Lower lobe of right lung (tissue), 2 donors: ENCODE data around the gene GPC3. TPM values are rescaled to one million over a fixed set of nuclear protein-coding genes. Genes with fewer than 3 reads are reported as not detected.

Experiments used
- ATAC-seq, 2 donors: fragments of 200-7000 bp; cut with Tn5 transposase; one replicate each; pipeline ENCODE4 v1.9.1; 2020 to 2022; ENCODE audit warnings: mild to moderate bottlenecking in 2 of 2, moderate library complexity in 2 of 2
- DNase-seq: peaks from one replicate; pipeline ENCODE4 v3.0.0-alpha.2; 2020
- H3K27ac ChIP-seq: fragments of 200-600 bp; one replicate; pipeline ENCODE4 v1.8.0; 2022
- H3K27me3 ChIP-seq: fragments of 200-600 bp; one replicate; pipeline ENCODE4 v1.8.0; 2022; ENCODE audit warnings: low read depth
- H3K36me3 ChIP-seq: fragments of 200-600 bp; one replicate; pipeline ENCODE4 v1.8.0; 2022; ENCODE audit warnings: mild to moderate bottlenecking
- H3K4me1 ChIP-seq: fragments of 200-600 bp; one replicate; pipeline ENCODE4 v1.8.0; 2022
- H3K4me3 ChIP-seq: fragments of 200-600 bp; one replicate; pipeline ENCODE4 v1.8.0; 2022; ENCODE audit warnings: mild to moderate bottlenecking
- H3K9me3 ChIP-seq: fragments of 200-600 bp; one replicate; pipeline ENCODE4 v1.8.0; 2022
- intact Hi-C: fragments of 100-400 bp; cut with DNase I; formaldehyde crosslinking; loops from one replicate; pipeline ENCODE4 v1.11.0; 2022
- total RNA-seq: library from RNA; stranded (reverse); fragmentation: NEBNext Ultra II Directional; extraction: Animal tissue kit (Norgen Biotek cat#: 25700); gene quantifications from one replicate; pipeline ENCODE4 v1.2.1, GENCODE V29; 2021
- TF ChIP-seq, protein P1 (sequence below): fragments of 200-600 bp; IDR thresholded peaks from one replicate; pipeline ENCODE4 v1.8.0; 2022; ENCODE audit warnings: antibody characterized with exemption, mild to moderate bottlenecking
- donor health status: DM: no; HTN: yes; CAD: no; lungs with severe emphysema.

The GPC3 gene
- total RNA-seq, 1 donor from 2014 or later, result 50.2 TPM

DNA sequence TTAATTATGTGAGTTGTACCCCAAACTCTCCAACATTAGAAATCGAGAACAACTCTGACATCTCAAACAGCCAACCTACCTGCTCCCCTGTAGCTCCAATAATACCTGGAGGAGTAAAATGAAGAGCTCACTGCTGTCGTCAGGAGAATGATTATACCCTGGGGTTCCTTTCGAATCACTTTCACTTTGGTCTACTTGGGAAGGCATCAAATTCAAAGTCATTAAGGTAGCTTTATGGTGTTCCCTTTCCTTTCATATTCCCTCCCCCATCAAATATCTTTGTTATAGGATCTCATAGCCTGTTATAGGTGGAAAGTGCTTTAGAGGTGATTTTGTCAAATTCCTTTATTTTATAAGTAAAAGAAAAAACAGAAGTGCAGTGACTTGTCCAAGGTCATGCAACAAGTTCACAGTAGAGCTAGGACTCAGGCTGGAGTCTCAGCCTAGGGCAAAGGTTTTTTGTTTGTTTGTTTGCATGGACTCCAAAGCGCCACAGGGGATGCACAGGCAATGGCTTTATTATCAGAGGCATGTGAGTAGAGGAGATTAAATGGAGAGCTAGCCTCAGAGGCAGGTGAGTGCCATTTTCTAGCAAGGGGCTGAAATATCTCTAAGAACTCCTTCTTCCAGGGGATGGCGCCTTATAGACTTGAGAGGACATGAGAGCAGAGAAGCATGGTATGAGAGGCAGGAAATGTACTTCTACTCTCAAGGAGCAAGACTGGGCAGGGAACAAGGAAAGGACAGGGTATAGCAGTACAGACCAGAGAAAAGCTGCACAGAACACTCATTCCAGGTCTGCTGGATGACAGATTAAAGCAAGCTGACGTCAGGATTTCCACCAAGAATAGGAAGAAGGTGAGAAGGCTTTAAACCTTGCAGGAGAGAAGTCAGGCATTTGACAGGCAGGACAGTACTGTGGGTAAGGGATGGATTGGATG lies 308.0 kb downstream of the GPC3 start:
- Histone ChIP-seq H3K27ac (no peak overlapping the region), H3K4me1 (no peaks in the 10 kb centered on the region), H3K4me3 (peak overlapping the region; percentile 8), H3K9me3 (no peaks in the 10 kb centered on the region), H3K27me3 (no peaks in the 10 kb centered on the region), H3K36me3 (no peaks in the 10 kb centered on the region)
- DNase-seq (no peak), ATAC-seq (peak in 1 of 2 donors; percentile 54)
- TF ChIP-seq, protein P1, sequence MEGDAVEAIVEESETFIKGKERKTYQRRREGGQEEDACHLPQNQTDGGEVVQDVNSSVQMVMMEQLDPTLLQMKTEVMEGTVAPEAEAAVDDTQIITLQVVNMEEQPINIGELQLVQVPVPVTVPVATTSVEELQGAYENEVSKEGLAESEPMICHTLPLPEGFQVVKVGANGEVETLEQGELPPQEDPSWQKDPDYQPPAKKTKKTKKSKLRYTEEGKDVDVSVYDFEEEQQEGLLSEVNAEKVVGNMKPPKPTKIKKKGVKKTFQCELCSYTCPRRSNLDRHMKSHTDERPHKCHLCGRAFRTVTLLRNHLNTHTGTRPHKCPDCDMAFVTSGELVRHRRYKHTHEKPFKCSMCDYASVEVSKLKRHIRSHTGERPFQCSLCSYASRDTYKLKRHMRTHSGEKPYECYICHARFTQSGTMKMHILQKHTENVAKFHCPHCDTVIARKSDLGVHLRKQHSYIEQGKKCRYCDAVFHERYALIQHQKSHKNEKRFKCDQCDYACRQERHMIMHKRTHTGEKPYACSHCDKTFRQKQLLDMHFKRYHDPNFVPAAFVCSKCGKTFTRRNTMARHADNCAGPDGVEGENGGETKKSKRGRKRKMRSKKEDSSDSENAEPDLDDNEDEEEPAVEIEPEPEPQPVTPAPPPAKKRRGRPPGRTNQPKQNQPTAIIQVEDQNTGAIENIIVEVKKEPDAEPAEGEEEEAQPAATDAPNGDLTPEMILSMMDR, result no peak
- intact Hi-C loops, result no loop called here

DNA sequence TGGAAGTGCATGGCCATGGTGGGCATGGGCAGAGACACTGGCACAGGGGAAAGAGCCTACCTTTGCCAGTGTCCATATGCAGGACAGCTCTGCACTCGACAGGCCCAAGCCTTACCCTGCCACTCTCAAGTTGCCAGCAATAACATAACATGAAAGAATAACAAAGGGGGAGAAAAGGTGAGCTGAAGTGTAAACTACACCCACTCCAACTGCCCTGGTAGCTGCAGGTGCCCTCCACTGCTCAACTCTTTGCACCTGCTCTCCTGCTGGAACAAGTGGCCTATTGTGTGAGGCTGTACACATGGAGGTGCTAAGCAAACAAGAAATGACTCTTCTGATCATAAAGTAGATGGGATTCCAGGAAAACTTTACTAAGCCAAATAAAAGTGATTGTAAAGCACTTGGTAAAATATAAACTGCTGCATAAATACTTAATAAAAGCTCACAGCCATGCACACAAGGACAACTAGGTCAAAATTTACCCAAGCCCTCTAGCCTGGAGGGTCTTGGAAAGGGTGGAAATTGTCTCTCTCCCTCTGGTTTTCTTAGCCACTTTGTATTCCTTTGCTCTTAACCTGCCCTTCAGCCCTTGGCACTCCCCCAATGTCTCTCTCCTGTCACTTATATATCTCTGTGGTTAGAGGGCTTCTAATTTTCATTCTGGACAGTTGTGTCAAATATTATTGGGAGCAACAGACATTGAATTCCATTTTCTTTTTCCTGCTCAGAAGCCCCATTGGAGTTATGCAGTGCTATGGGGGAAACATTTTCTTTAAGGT lies 308.9 kb downstream of the GPC3 start:
- intact Hi-C loops, result no loop called here
- H3K36me3 ChIP-seq, result no peaks in the 10 kb centered on the region
- peak overlapping the region; percentile 60 for H3K27ac ChIP-seq
- H3K4me1 ChIP-seq, result no peaks in the 10 kb centered on the region
- no peaks in the 10 kb centered on the region for H3K27me3 ChIP-seq
- TF ChIP-seq, protein P1, result no peak
- peak; percentile 77 to 78 for ATAC-seq
- no peaks in the 10 kb centered on the region for H3K9me3 ChIP-seq
- H3K4me3 ChIP-seq, result no peak overlapping the region
- DNase-seq, result peak; percentile 41

DNA sequence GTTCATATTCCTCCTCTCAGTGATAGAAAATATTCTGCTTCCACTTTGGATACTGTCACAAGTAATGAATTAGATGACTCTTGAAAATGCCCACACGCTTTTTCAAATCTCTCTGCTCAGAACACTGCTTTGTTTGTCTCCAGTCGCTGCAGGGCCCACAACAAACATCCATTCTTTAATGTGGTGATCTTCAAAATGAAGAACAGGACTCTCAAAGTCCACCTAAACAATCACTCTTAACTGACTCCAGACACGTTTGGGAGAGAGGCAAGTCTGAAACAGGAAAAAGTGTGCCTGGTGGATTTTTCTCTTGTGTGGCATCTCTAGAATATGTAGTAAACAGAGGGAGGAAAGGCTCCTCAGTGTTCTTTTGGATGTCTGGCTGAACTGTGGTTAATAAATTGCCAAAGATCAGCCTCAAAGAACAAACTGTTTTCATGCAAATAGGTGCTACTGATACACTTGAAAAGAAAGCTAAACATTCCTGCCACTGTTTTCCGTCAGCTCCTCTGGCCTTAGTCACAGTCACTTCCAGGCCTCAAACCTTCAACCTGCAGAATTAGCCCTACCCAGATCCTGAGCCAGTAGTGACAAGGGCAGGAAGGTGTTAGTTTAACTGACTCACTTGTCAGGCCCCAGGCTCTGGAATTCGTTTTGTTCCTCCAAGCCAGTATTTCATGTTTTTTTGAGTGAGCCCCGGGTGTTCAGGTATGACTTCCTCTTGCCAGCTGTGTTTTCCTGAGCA lies 310.5 kb downstream of the GPC3 start:
- TF ChIP-seq, protein P1, result no peak
- Histone ChIP-seq H3K36me3 (no peaks in the 10 kb centered on the region), H3K27me3 (no peaks in the 10 kb centered on the region), H3K4me1 (no peaks in the 10 kb centered on the region), H3K27ac (peak overlapping the region; percentile 60), H3K9me3 (no peaks in the 10 kb centered on the region), H3K4me3 (no peak overlapping the region)
- intact Hi-C loops, result no loop called here
- ATAC-seq (peak; percentile 85 to 88), DNase-seq (no peak)

DNA sequence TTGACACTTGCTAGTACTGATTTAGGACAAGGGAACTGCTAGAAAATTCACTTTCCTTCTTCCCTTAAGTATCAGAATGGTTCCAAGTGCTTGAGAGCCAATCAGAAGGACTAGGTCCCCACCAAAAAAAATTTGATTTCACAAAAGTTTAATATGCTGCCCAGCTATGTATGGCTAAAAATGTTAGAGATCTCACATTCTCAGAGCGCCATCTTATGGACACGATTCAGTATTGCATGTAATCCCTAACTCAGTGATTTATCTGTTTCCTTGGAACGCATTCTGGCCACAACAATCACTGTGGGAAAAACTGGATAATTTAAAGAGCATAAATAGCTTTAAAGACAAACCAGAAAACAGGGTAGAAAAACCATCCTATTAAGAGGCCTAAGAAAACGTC lies 315.0 kb downstream of the GPC3 start:
- intact Hi-C loops, result no loop called here
- Histone ChIP-seq H3K9me3 (no peaks in the 10 kb centered on the region), H3K27ac (no peak overlapping the region), H3K27me3 (no peaks in the 10 kb centered on the region), H3K4me1 (no peaks in the 10 kb centered on the region), H3K4me3 (no peak overlapping the region), H3K36me3 (no peaks in the 10 kb centered on the region)
- ATAC-seq (peak; percentile 60 to 64), DNase-seq (no peak)
- TF ChIP-seq, protein P1, result peak; percentile 60

DNA sequence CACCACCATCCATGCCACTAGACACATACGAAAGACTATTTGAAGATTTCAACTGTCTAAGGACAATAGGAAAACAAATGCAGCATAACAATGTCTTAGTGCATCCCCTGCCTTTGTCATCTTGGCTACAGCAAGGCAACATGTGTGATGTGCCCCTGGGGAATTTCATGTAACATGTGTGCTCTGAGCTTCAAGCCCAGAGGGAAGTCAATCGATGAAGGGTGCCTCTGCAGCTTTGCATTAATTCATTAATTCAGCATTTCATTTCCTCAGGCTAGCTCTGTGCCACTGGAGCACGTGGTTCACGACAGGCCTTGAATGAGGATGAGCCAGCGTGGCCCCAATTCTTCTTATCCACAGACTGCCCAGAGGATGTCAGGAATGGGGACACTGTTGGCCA lies 316.2 kb downstream of the GPC3 start:
- Histone ChIP-seq H3K36me3 (no peaks in the 10 kb centered on the region), H3K4me3 (no peak overlapping the region), H3K27me3 (no peaks in the 10 kb centered on the region), H3K4me1 (no peaks in the 10 kb centered on the region), H3K9me3 (no peaks in the 10 kb centered on the region), H3K27ac (no peak overlapping the region)
- intact Hi-C loops, result no loop called here
- no peak for DNase-seq
- TF ChIP-seq, protein P1, result no peak
- no peak for ATAC-seq
